KMS-11 (cell line): ENCODE measurements around the gene PARD3B.

ENCODE experiments used
- H2AFZ ChIP-seq: fragments of 200-600 bp; sonication (generic); 2 replicates; pipeline ENCODE4 v1.6.1; 2016; ENCODE audit warnings: antibody characterized with exemption, mixed run types, low read depth
- H3K27ac ChIP-seq: fragments of 200-600 bp; sonication (generic); 2 replicates; pipeline ENCODE4 v1.6.1; 2016; ENCODE audit warnings: mild to moderate bottlenecking, mixed run types
- H3K27me3 ChIP-seq: fragments of 200-600 bp; sonication (generic); 2 replicates; pipeline ENCODE4 v1.6.1; 2017; ENCODE audit warnings: mild to moderate bottlenecking, low read depth, mixed run types, moderate library complexity; ENCODE audit not compliant: insufficient read depth
- H3K36me3 ChIP-seq: fragments of 200-600 bp; sonication (generic); 2 replicates; pipeline ENCODE4 v1.6.1; 2017; ENCODE audit warnings: mild to moderate bottlenecking, mixed run types; ENCODE audit not compliant: insufficient read depth
- H3K4me1 ChIP-seq: fragments of 200-600 bp; sonication (generic); 2 replicates; pipeline ENCODE4 v1.6.1; 2016; ENCODE audit warnings: mild to moderate bottlenecking, low read depth, mixed run types; ENCODE audit not compliant: poor library complexity, severe bottlenecking
- H3K4me2 ChIP-seq: fragments of 200-600 bp; sonication (generic); 2 replicates; pipeline ENCODE4 v1.7.0; 2016; ENCODE audit warnings: mild to moderate bottlenecking, mixed run types
- H3K4me3 ChIP-seq: fragments of 200-600 bp; sonication (generic); IDR thresholded peaks from 2 replicates; pipeline ENCODE4 v1.6.1; 2017; ENCODE audit warnings: low read depth, low read length, mixed read lengths; ENCODE audit not compliant: insufficient read depth
- H3K79me2 ChIP-seq: fragments of 200-600 bp; sonication (generic); 2 replicates; pipeline ENCODE4 v1.6.1; 2016; ENCODE audit warnings: low read depth, mixed run types; ENCODE audit not compliant: insufficient read depth
- H3K9ac ChIP-seq: fragments of 200-600 bp; sonication (generic); 2 replicates; pipeline ENCODE4 v1.6.1; 2016; ENCODE audit warnings: mild to moderate bottlenecking, mixed run types
- H4K20me1 ChIP-seq: fragments of 200-600 bp; sonication (generic); 2 replicates; pipeline ENCODE4 v1.6.1; 2016; ENCODE audit warnings: mild to moderate bottlenecking, mixed run types; ENCODE audit not compliant: insufficient read depth
- TF ChIP-seq, protein P1 (sequence below): fragments of 200-600 bp; sonication (generic); conservative IDR thresholded peaks from 2 replicates; pipeline ENCODE4 v1.6.1; 2017; ENCODE audit warnings: low read depth, mild to moderate bottlenecking, antibody characterized with exemption, low read length, moderate library complexity, mixed read lengths

PARD3B gene

DNA sequence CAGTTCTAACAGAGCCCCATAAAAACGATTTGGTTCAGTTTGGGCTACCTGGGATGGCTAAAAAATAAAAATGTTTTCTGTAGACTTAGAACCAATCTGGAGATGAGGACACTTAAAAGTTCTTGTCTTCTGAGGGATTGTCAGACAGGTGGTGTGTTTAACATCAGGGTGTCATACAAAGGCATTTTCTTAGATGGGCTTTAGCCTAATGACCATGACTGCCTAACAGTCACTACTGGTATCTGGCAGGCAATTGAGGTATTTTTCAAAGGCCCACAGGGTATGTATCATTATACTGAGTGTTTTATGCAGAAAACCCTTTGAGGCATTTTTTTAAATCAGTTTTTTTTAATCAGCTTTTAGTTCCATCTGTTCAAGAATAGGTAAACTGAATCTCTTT, 341.4 kb downstream of the PARD3B start:
- Histone ChIP-seq H2AFZ (no peak overlapping the region), H3K4me2 (no peak overlapping the region), H3K4me3 (no peak overlapping the region), H3K27me3 (no peaks in the 10 kb centered on the region), H3K4me1 (no peaks in the 10 kb centered on the region), H3K36me3 (no peaks in the 10 kb centered on the region), H3K79me2 (no peaks in the 10 kb centered on the region), H3K9ac (no peak overlapping the region), H4K20me1 (no peaks in the 10 kb centered on the region), H3K27ac (no peak overlapping the region)
- TF ChIP-seq, protein P1, sequence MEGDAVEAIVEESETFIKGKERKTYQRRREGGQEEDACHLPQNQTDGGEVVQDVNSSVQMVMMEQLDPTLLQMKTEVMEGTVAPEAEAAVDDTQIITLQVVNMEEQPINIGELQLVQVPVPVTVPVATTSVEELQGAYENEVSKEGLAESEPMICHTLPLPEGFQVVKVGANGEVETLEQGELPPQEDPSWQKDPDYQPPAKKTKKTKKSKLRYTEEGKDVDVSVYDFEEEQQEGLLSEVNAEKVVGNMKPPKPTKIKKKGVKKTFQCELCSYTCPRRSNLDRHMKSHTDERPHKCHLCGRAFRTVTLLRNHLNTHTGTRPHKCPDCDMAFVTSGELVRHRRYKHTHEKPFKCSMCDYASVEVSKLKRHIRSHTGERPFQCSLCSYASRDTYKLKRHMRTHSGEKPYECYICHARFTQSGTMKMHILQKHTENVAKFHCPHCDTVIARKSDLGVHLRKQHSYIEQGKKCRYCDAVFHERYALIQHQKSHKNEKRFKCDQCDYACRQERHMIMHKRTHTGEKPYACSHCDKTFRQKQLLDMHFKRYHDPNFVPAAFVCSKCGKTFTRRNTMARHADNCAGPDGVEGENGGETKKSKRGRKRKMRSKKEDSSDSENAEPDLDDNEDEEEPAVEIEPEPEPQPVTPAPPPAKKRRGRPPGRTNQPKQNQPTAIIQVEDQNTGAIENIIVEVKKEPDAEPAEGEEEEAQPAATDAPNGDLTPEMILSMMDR, result no peak

DNA sequence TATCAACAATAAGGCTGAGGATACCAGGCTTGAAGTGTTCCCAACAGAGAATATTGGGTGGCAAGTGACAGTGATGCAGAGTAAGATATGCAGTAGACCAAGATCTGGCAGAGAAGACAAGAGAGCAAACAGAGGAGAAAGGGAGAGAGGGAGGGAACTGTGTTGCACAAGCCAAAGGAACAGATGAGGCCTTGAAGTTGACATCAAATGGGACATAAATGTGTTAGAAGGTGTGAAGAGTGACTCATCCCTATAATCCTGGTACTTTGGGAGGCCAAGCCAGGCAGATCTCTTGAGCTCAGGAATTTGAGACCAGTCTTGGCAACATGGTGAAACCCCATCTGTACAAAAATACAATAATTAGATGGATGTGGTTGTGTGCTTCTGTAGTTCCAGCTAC, 342.9 kb downstream of the PARD3B start:
- H3K4me1 ChIP-seq, result no peaks in the 10 kb centered on the region
- no peaks in the 10 kb centered on the region for H4K20me1 ChIP-seq
- H2AFZ ChIP-seq, result no peak overlapping the region

DNA sequence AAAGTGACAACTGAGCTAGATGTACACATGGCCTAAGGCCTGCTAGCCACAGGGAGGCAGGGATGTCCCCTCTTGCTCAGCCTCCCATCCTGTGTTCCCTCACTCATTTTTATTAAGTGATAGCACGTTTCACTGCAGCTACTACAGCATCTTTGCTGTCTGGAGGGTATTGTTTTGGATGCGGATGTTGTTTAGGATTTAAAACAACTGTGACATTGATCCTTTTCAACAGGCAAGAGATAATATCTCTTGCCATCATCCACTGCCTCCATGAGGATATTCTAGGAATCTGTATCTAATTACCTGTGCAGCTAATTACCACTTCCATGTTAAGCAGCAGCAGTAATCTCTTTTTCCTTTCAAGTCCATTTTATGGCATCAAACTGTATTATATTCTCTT, 345.4 kb downstream of the PARD3B start:
- TF ChIP-seq, protein P1, result no peak
- Histone ChIP-seq H3K4me2 (no peak overlapping the region), H4K20me1 (no peaks in the 10 kb centered on the region), H3K4me3 (no peak overlapping the region), H3K9ac (no peak overlapping the region), H3K4me1 (no peaks in the 10 kb centered on the region), H3K36me3 (no peaks in the 10 kb centered on the region), H2AFZ (no peak overlapping the region), H3K27me3 (no peaks in the 10 kb centered on the region), H3K79me2 (no peaks in the 10 kb centered on the region), H3K27ac (no peak overlapping the region)

More for the DNA sequence above, 342.9 kb downstream of the PARD3B start:
- Histone ChIP-seq H3K27ac (no peak overlapping the region), H3K27me3 (no peaks in the 10 kb centered on the region), H3K36me3 (no peaks in the 10 kb centered on the region), H3K4me3 (no peak overlapping the region), H3K4me2 (no peak overlapping the region), H3K79me2 (no peaks in the 10 kb centered on the region), H3K9ac (no peak overlapping the region)
- TF ChIP-seq, protein P1, result no peak

DNA sequence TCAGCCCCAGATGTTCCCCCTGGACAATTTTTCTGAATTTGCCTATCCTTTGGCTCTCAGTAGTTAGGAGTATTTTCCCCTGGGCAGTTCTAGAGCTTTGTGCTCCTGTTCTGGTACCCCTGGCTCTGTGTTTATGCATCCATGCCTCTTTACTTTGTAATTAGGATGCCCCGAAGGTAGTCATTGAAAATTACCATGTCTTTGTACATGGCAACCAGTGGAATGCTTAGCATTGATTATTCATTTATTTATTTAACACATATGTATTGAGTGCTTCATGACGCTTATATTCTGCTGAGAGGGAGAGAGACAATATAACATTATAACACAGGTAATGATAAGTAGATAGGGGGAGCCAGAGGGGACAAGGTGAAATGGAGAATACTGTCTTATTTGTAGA, 346.5 kb downstream of the PARD3B start:
- TF ChIP-seq, protein P1, result no peak
- no peak overlapping the region for H3K27ac ChIP-seq
- no peaks in the 10 kb centered on the region for H3K4me1 ChIP-seq
- H2AFZ ChIP-seq, result no peak overlapping the region
- no peaks in the 10 kb centered on the region for H3K79me2 ChIP-seq
- H3K36me3 ChIP-seq, result no peaks in the 10 kb centered on the region
- H3K27me3 ChIP-seq, result no peaks in the 10 kb centered on the region
- no peaks in the 10 kb centered on the region for H4K20me1 ChIP-seq
- H3K4me3 ChIP-seq, result no peak overlapping the region
- H3K9ac ChIP-seq, result no peak overlapping the region
- no peak overlapping the region for H3K4me2 ChIP-seq
